DMS 273 treated with DMSO at 0.1 percent for 48 hours (cell line): ENCODE data around the gene RSU1.

Experiments used
- DNase-seq: peaks from one replicate; lab custom pipeline; 2025; lab: John Stamatoyannopoulos, UW

RSU1 gene

DNA sequence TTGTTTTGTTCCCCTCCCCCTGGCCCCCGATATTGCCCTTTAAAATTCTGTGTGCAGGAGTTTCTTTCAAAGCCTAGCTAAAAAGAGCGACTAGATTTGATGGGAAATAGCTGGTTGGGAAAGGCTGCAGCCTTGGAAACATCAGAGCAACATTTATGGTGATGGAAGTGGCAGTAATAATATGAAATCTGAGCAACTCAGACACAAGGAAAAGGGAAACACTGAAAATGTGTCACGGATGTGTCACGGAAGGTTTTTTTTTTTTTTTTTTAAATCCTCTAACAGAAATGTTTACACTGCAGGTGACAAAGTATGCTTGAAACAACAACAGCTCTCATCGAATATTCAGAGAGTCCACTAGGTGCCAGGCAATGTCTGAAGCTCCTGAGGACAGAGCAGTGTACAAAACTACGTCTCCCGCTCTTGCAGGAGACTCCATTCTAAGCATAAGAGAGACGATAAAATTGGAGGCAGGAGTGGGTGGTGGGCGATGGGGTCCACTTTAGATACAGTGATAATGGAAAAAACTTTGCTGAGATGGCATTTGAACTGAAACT, 143.0 kb downstream of the RSU1 start:
- DNase-seq: no peak

DNA sequence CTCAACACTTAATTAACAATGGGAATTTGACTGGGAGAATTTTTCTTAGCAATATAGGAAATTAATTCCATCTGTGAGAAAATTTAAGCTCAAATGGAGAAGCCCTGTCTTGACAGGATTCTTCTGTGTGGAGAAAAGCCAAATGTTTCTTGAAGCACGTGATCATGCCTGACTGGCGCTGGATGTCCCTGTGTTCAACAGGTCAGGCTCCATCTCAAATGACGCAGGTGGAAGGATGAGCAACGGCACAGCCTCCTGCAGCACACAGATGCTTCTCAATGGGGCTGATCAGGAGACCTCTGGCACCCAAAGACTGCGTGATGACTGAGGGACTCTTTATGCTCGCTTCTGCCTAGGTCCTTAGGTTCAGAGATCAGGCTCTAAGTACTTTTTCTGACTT, 143.8 kb downstream of the RSU1 start:
- DNase-seq: no peak

DNA sequence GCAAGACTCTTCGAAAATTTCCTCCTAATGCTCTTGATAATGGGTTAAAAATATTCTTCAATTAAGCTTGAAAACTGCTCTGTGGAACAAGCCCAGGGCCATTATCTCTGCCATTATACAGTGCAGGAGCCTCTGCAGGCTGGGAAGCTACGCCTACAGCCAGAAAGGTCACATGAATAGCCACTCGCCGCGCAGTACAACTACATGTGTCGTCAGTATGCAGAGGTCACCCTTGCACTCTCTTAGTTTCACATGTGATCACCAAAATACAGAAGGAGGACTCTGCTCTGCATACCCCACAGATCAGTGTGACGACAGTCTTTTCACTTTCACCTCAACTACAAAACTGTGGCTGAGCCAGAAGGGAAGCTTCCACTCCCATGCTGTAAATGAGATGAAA, 153.8 kb downstream of the RSU1 start:
- no peak for DNase-seq

DNA sequence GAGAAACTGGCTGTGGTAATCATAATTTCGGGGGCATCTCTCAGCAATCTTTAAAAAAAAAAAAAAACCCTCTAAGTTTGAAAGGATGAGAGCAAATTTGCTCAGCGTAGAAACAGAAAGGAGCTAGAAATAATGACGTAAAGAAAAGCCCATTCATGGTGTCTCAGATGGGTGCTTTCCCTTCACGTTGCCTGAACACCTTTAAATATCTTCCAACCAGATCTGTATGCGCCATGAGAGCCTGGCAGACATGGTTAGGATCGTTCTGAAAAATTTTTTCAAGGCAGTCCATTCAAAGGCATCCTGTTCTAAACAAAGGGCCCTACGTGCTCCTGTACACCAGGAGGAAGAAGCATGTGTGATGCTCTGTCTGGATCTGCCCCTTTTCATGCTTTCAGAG, 154.3 kb downstream of the RSU1 start:
- DNase-seq: no peak

DNA sequence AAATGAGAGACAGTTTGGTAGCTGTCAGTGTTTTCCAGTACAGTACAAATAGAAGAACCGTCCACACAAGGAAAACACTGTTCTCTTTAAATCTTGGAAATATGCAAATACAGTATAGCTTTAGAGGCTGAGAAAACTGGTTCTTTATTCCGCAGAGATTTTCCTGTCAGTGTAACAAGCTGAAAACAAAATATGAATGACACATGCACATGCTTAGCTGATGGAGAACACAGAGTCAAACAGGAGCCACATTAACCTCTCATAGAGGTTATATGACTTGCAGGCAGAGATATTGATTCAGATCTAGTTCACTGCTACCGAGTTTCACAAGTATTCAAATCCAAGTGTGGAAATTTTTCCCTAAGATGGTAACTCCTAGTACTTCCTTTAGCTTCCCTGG, 160.3 kb downstream of the RSU1 start:
- no peak for DNase-seq

DNA sequence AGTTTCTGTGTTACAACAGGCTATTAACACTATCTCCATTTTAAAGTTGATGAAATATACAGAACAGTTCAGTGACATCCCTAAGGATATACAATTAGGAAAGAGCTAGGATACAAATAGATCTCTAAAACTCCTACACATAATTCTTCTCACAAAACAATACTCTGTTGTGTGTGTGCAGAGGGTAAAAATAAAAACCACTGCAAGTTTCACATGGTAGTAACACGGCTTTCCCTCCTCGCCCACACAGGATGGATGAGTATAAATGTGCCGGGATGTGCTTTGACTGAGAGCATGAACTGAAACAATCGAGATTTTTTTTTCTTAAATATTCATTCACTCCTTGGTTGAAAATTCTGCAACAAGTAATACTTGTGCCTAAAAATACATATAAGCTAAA, 164.0 kb downstream of the RSU1 start:
- DNase-seq: no peak

DNA sequence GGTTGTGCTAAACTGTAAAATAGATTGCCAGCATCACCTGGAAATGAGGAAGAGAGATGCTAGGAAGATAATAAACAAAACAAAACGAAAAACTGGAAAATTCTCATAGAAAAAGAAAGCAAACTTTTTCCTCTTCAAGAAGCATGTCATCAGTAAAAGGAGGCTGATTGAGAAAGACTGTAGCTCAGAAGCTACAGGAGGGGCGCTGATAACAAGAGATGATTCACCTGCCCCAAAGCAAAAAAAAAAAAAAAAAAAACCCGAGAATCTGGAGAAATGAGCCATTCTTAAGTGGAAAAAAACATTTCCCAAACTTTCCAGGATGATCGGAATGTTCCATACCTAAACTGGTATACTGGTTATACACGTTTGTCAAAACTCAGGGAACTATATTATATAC, 165.1 kb downstream of the RSU1 start:
- no peak for DNase-seq

DNA sequence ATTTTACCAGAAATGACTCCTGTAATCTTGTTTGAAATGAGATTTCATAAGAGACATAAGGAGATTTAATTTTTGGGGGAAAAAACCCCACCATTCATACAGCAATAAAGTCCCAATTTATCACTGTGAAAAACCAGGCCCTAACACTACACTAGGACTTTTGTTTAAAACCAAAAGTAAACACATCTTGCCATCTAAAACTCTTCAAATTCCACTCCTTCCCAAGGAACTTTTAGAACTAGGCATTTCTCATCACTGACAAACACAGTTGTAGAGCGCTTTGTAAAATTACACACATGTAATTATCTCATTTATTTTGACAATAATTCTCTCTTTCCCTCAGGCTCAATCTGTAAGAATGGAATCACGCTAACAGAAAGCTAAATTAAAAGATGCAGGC, 167.5 kb downstream of the RSU1 start:
- DNase-seq: no peak

DNA sequence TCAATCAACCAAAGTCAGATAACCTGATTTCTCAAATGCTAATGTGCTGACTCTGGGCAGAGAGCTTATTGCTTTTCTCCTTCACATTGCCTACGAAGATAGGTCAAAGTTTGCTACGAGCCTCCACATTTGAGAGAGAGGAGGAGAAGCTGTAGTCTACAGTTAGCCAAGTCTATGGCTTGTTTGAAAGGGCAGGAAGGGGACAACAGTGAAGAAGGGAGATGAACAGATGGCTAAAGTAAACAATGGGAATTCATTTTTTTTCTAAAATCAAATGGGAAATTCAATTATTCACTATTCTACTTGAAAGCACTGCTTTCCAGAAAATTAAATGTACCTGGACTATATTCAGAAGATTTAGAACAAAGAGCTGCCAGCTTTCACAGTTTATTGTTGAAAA, 168.9 kb downstream of the RSU1 start:
- DNase-seq: no peak

DNA sequence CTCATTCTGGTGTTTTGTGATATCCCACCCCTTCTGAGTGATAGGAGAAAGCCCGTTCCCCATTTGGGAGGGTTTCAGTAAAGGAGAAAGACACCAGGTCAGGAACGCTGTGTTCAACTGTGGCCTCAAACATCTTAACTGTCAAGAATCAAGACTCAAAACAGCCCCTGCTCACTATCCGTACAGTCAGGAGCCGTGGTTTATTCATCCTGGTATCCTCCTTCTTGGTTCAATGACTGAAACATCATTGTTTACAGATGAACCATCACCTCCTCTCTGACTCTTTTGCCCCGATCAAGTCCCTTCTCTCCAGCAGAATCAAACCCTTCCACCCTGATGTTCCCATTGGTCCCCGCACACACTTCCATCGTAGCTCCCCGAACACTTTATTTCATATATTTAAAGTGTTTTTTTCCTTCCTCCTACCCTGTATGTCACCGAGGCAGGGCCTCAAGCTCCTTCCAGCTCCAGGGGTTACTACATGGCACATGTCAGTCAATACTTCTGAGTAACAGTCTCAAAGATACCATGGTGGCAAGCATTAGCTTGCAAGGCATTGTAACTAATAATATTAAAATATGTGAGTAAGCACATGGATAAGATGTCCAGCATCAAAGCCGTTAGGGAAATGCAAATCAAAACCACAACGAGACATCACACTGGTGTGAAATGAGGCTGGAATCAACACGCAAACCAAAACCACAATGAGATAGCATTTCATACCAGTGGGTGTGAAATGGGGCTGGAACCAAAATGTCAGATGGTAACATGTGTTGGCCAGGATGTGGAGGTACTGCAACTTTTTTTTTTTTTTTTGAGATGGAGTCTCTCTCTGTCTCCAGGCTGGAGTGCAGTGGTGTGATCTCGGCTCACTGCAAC, 170.8 kb downstream of the RSU1 start:
- DNase-seq: no peak

DNA sequence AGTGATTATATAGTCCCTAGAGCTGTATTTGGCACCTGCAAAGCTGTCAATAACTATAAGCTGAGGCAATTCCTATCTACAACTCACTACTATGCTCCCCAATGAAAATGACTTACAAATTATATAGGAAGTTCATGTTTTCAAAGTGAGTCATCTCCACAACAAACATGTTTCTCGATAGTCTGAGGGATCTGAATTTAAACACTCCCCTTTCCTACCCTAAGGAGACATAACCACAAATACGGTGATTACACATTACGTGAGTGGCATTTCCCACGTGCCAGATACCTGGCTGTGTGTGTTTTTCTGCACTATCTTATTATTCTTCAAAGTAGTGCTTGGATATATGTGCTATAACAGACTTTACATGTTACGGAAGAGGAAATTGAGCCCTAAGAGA, 173.1 kb downstream of the RSU1 start:
- no peak for DNase-seq

DNA sequence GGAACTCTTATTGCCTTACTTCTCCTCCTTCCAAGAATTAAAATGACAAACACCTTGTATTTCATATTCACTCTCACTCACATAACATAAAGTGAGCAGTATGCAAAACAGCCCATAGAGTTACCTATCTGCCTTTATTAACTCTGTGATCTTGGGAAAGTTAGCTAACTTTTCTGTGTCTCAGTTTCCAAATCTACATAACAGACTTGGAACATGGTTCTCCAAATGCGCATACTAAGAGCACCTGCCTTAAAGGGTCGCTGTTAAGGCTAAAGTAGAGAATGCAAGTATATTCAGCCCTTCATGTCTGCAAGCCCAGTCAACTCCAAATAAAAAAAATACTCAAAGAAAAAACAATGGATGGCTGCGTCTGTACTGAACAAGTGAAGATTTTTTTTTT, 173.7 kb downstream of the RSU1 start:
- DNase-seq: no peak

DNA sequence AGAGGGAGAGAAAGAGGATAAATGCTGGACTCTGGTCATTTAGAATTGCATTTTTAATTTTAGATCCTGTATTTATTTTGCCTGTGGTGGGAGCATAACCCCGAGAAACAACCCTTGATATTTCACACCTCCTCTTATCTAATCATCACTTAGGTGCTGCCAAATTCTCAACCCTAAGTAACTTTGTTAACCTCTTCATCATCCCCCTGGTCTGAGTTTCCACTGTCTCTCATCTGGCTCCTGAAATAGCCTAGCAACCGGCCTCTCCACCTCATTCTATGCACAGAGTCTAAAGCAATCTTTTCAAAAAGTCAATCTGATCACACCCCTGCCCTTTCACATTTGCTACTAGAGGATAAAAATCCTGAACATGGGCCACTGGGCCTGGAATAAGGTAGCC, 177.1 kb downstream of the RSU1 start:
- DNase-seq: no peak

DNA sequence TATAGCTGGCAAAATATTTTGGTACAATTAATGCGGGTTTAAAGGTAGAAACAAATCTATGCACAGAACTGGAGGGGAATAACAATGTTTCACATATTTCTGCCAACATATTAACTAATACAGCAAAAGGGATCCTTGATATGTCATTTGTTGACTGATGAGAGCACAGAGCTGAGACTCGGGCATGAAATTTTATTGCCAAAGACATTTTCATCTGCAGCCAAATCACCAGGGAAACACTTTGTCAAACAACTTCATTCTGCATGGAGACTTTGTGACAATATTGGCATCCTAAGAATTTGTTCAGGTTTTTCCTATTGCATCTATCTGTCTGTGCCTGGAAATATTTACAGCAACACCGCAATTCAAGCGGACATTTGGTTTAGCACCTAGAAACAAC, 177.8 kb downstream of the RSU1 start:
- no peak for DNase-seq

DNA sequence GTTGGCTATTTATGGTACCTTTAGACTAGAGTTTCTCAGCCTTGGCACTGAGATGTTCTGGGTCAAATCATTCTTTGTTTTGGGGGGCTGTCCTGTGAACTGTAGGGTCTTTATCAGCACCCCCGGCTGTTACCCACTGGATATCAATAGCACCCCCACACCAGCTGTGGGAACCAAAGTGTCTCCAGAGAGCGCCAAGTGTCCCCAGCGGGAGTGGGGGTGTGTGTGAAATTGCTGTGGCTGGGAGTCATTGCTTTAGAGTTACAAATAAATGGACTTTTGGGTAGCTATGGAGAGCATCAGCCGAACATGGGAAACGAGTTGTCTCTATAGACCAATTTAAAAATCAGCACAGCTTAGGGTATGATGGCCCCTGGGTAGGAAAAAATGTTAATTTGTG, 184.2 kb downstream of the RSU1 start:
- DNase-seq: no peak

DNA sequence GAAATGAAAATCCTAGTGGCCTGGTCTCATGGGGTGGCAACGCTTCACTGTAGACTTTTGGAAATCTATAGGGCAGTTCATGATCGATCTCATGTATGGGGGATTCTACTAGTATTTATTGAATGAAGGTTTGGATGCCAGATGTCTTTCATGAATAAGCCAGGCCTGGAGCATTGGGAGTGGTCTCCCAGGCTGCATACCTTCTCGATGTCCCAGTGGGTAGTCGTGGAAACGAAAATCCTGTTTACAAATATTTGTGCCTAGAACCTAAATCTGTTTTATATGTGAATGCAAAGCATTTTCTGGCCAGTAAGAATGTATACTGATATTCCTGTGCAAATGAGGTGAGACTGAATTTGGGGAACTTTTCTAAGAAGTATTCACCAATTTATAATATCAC, 190.5 kb downstream of the RSU1 start:
- no peak for DNase-seq

DNA sequence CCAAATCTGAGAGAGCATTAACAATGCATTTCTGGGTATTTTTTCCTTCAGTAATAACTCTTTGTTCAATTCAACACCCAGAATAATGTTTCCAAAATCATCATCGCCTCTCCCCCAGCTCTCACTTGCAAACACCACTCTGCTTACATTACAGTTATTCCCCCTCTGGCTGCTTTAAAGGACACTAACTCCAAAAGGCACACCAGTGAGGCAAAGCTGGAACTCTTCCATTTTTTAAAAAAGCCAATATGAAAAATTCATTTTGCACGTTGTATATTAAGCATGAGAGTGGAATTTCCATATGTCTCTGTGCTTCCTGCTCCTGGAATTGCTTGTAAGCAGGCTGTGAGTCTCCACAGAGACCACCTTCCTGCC, 204.3 kb downstream of the RSU1 start:
- DNase-seq: no peak

DNA sequence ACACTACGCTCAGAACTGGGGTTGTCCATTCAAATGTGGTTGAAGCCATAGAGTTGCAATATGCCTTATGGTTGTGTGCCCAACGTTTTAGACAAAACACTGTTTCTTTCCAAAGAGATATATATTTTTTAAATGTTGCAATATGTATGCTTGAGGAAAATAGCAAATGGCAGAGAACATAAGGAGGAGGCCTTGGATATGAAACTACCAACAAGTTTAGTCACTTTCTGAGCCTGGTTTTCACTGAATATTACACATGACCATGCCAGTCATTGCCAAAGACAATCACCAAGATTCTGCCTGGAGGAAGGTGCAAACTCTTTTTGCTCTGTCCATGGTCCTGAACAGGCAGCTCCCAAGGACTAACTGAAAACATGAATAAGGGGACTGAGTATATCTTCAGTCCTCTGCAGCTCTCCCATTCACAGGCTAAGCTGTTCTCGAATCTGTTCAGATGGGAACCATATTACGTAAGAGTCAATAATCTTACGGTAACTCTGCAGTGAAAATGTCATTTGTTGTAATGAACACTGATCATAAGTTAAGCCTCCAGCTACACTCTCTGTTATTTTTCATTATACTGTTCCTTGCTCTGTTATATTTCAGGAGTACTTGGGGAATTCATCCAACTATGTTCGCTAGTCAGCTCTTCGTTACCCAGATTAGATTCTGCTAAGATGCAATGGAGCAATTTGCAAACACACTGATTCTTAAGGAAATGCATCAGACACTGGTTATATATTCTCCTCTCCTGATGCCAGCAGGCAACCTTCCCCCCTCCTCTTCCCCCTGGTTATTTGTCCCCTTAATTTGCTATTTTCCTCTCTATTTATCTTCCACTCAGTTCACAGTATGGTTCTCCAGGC, 204.9 kb downstream of the RSU1 start:
- no peak for DNase-seq

DNA sequence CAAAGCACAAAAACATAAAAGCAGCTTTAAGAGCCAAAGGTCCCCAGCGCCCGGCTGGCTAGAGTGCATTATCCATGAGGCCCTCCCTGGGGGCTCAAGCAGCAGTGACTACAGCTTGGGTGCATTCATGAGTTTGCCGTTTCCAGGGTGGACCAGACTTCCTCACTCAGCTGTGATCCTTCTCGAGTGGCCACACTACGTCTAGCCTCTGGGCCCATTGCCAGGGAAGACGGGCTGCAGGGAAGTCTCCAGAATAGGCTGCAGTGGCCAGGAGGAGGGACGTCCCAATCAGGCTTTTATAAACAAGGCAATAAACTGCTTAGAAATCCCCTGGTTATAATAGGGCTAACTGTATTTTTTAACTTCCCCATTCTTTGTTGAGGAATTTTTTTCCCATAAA, 206.2 kb downstream of the RSU1 start:
- DNase-seq: no peak

DNA sequence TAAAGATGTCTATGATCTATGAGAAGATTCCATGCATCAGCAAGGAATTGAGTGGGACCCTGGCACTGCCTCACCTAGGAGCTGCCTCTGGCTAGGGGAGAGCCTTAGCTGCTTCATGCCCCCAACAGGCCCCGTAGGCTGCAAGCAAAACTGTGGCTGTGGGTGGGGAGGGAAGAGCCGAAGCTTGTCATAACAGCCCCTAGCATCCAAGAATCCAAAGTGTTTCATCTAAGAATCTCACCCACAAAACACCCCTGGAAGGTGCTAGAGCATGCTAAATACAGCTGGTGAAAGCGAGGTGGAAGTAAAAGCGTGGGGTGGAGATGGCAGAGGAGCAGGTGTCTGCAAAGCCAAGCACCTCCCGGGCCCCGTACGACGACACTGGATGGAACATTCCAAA, 208.0 kb downstream of the RSU1 start:
- DNase-seq: no peak

DNA sequence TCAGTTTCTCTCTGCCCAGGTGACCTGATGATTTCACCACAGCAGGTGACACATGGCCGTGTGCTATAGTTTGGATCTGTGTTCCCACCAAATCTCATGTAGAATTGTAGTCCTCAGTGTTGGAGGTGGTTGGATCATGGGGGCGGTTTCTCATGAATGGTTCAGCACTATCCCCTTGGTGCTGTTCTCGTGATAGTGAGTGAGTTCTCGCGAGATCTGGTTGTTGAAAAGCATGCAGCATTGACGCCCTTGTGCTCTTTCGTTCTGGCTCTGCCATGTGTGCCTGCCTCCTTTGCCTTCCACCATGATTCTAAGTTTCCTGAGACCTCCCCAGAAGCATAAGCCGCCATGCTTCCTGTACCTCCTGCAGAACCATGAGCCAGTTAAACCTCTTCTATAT, 210.3 kb downstream of the RSU1 start:
- DNase-seq: no peak

DNA sequence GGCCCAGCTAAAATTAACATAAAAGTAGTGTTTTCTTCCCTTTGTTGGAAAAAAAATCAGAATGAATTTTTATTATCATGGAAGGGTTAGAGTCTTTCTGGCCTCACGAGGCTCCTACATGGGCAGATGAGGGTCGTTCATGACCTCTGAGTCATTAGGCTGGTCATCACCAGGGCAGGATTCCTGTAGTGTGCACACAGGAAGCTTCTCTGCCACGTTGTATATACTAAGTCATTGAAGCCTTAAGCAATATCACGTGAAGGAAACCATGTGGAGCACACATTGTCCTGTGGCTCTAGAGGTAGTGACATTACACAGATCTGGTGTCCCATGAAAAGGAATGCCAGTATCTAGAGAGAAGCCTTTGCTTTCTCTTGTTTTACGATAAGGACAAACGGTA, 210.8 kb downstream of the RSU1 start:
- DNase-seq: no peak

DNA sequence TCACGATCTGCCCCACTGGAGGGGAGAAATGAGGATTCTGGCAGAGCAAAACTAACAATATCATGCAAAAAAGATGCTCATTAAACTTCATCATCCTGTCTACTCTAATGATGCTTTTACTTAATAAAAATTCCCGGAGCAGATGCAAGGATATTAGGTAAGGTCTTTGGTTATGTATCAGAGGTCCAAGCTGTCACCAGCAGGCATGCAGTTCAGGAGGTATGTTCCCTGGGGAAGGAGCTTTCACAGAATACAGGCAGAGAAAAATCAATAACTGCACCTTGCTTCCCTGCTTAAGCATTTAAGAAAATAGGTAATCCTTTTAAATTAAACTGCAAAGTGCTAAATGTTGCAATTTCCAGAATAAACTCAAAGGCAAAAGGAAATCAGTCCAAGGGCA, 213.9 kb downstream of the RSU1 start:
- no peak for DNase-seq
